ENCODE measurements around the gene TBX2.

DNA sequence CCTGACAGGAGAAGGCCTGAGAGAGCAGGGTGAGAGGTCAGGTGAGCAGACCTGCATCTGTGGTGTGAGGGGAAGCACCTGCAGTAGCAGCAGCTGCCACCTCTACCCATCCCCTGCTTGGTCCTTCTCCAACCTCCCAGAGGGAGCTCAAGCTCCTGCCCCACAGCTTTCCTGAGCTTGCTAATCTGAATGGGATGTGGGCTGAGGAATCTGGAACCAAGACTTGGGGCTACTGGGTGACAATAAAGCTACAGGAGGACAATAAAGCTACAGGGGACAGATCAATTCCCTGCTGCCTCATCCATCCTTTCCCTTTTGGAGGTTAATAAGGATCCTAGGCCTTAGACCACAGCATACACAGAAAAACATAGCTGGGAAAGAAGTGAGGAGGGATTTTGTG is 47.7 kb downstream of the TBX2 start:
- TF ChIP-seq, protein P1, sequence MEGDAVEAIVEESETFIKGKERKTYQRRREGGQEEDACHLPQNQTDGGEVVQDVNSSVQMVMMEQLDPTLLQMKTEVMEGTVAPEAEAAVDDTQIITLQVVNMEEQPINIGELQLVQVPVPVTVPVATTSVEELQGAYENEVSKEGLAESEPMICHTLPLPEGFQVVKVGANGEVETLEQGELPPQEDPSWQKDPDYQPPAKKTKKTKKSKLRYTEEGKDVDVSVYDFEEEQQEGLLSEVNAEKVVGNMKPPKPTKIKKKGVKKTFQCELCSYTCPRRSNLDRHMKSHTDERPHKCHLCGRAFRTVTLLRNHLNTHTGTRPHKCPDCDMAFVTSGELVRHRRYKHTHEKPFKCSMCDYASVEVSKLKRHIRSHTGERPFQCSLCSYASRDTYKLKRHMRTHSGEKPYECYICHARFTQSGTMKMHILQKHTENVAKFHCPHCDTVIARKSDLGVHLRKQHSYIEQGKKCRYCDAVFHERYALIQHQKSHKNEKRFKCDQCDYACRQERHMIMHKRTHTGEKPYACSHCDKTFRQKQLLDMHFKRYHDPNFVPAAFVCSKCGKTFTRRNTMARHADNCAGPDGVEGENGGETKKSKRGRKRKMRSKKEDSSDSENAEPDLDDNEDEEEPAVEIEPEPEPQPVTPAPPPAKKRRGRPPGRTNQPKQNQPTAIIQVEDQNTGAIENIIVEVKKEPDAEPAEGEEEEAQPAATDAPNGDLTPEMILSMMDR (IDR thresholded peaks at IDR 0.05; ENCODE audit: poor library complexity), result no peak
- no peak for TF ChIP-seq EZH2 (IDR thresholded peaks at IDR 0.05; ENCODE audit: borderline replicate concordance)
